MM.1S (cell line): ENCODE data around the gene SYNGR1.
"Not testable (repeated sequence)": the region's sequence is repeated elsewhere in the genome, so short reads cannot be mapped to it uniquely, and the experiment has no call there.

Source experiments
- DNase-seq: peaks from one replicate; pipeline ENCODE4 v3.0.0-alpha.2; 2015
- H2AFZ ChIP-seq: fragments of 300-600 bp; sonication (generic); 2 replicates; pipeline ENCODE4 v1.6.0; 2016; ENCODE audit warnings: antibody characterized with exemption, low read length
- H3F3A ChIP-seq: fragments of 300-600 bp; sonication (generic); 2 replicates; pipeline ENCODE4 v1.6.1; 2016; ENCODE audit warnings: mild to moderate bottlenecking, antibody characterized with exemption, low read length, moderate library complexity, mixed read lengths; ENCODE audit not compliant: insufficient read depth
- H3K27ac ChIP-seq: fragments of 300-600 bp; sonication (generic); 2 replicates; pipeline ENCODE4 v1.5.1; 2016; ENCODE audit warnings: mild to moderate bottlenecking, low read length
- H3K27me3 ChIP-seq: fragments of 300-600 bp; sonication (generic); replicated peaks from 2 replicates; pipeline ENCODE4 v1.6.0; 2016; ENCODE audit warnings: low read length; ENCODE audit not compliant: insufficient read depth
- H3K36me3 ChIP-seq: fragments of 300-600 bp; sonication (generic); replicated peaks from 2 replicates; pipeline ENCODE4 v1.6.1; 2016; ENCODE audit warnings: mild to moderate bottlenecking, low read length, mixed read lengths; ENCODE audit not compliant: insufficient read depth
- H3K4me1 ChIP-seq: fragments of 300-600 bp; sonication (generic); 2 replicates; pipeline ENCODE4 v1.6.1; 2016; ENCODE audit warnings: low read length, mixed read lengths
- H3K4me2 ChIP-seq: fragments of 300-600 bp; sonication (generic); 2 replicates; pipeline ENCODE4 v1.6.0; 2016; ENCODE audit warnings: low read depth, low read length
- H3K4me3 ChIP-seq: fragments of 300-600 bp; sonication (generic); 2 replicates; pipeline ENCODE4 v1.5.1; 2016; ENCODE audit warnings: low read length, mixed read lengths
- H3K79me2 ChIP-seq: fragments of 300-600 bp; sonication (generic); 2 replicates; pipeline ENCODE4 v1.6.1; 2016; ENCODE audit warnings: mixed run types, low read length, mixed read lengths
- H3K9ac ChIP-seq: fragments of 300-600 bp; sonication (generic); 2 replicates; pipeline ENCODE4 v1.6.1; 2016; ENCODE audit warnings: low read length, mixed read lengths
- H3K9me2 ChIP-seq: fragments of 300-600 bp; sonication (generic); replicated peaks from 2 replicates; pipeline ENCODE4 v1.6.1; 2016; ENCODE audit warnings: mild to moderate bottlenecking, low read length, mixed read lengths; ENCODE audit not compliant: insufficient read depth
- H3K9me3 ChIP-seq: fragments of 300-600 bp; sonication (generic); replicated peaks from 2 replicates; pipeline ENCODE4 v1.6.1; 2016; ENCODE audit warnings: mild to moderate bottlenecking, low read length, mixed read lengths; ENCODE audit not compliant: insufficient read depth
- H4K20me1 ChIP-seq: fragments of 300-600 bp; sonication (generic); 2 replicates; pipeline ENCODE4 v1.6.1; 2016; ENCODE audit warnings: mild to moderate bottlenecking, low read length, moderate library complexity, mixed read lengths; ENCODE audit not compliant: insufficient read depth
- CTCF ChIP-seq: fragments of 300-600 bp; sonication (generic); IDR thresholded peaks from 2 replicates; pipeline ENCODE4 v1.5.1; 2016; ENCODE audit warnings: antibody characterized with exemption, low read length, mixed read lengths
- EZH2 ChIP-seq: fragments of 300-600 bp; sonication (generic); optimal IDR thresholded peaks from 2 replicates; pipeline ENCODE3; 2017; ENCODE audit warnings: low read depth, mild to moderate bottlenecking, antibody characterized with exemption, low read length, mixed read lengths
- EZH2phosphoT487 ChIP-seq: fragments of 300-600 bp; sonication (generic); IDR thresholded peaks from 2 replicates; pipeline ENCODE4 v1.6.1; 2018; ENCODE audit warnings: antibody characterized with exemption, low read length

The SYNGR1 gene

GRCh38 chr22:39356464-39356863, 6.7 kb downstream of the SYNGR1 start:
- H3K9ac ChIP-seq: no peak overlapping the region
- H3K4me1 ChIP-seq: no peaks in the 10 kb centered on the region
- H3K4me3 ChIP-seq: no peak overlapping the region
- no peak for TF ChIP-seq EZH2phosphoT487
- TF ChIP-seq CTCF: no peak
- no peak for TF ChIP-seq EZH2
- H3K27ac ChIP-seq: no peak overlapping the region
- H3F3A ChIP-seq: no peaks in the 10 kb centered on the region
- H3K36me3 ChIP-seq: no peaks in the 10 kb centered on the region
- H4K20me1 ChIP-seq: no peaks in the 10 kb centered on the region
- no peaks in the 10 kb centered on the region for H3K9me3 ChIP-seq
- no peak overlapping the region for H3K4me2 ChIP-seq
- DNase-seq: no peak
- H2AFZ ChIP-seq: no peak overlapping the region
- no peaks in the 10 kb centered on the region for H3K79me2 ChIP-seq
- no peaks in the 10 kb centered on the region for H3K9me2 ChIP-seq
- peaks cover 6% of the 10 kb centered on the region; the same call in 1 of the 2 replicates for H3K27me3 ChIP-seq

- not testable (repeated sequence) for H3K4me1 ChIP-seq, H3K79me2 ChIP-seq, H3K9ac ChIP-seq, H3K36me3 ChIP-seq, H3K27me3 ChIP-seq, H3F3A ChIP-seq, DNase-seq, H3K9me2 ChIP-seq, H2AFZ ChIP-seq, H4K20me1 ChIP-seq, H3K27ac ChIP-seq, H3K9me3 ChIP-seq, H3K4me2 ChIP-seq, H3K4me3 ChIP-seq
Observed at GRCh38 chr22:39357110-39358108, 7.6 kb downstream of the SYNGR1 start.

- not testable (repeated sequence) for H3K27me3 ChIP-seq, H4K20me1 ChIP-seq, H3K9me2 ChIP-seq, H3K9me3 ChIP-seq, H3K79me2 ChIP-seq, H3K4me2 ChIP-seq, H3K4me1 ChIP-seq, H3K9ac ChIP-seq, H3F3A ChIP-seq, H3K4me3 ChIP-seq, DNase-seq, H3K36me3 ChIP-seq, H3K27ac ChIP-seq, H2AFZ ChIP-seq
Observed at GRCh38 chr22:39358197-39358596, 8.4 kb downstream of the SYNGR1 start.

GRCh38 chr22:39359659-39360195, 9.9 kb downstream of the SYNGR1 start:
- H3K9me3 ChIP-seq: no peaks in the 10 kb centered on the region
- no peak for TF ChIP-seq EZH2
- TF ChIP-seq EZH2phosphoT487: no peak
- no peak for TF ChIP-seq CTCF
- no peaks in the 10 kb centered on the region for H3K4me1 ChIP-seq
- no peaks in the 10 kb centered on the region for H3F3A ChIP-seq
- H3K4me2 ChIP-seq: no peak overlapping the region
- no peaks in the 10 kb centered on the region for H3K36me3 ChIP-seq
- no peak overlapping the region for H3K4me3 ChIP-seq
- H3K79me2 ChIP-seq: no peaks in the 10 kb centered on the region
- no peaks in the 10 kb centered on the region for H4K20me1 ChIP-seq
- no peak overlapping the region for H2AFZ ChIP-seq
- no peak for DNase-seq
- H3K27me3 ChIP-seq: peaks cover 6% of the 10 kb centered on the region; the same call in 1 of the 2 replicates
- no peak overlapping the region for H3K27ac ChIP-seq
- H3K9me2 ChIP-seq: no peaks in the 10 kb centered on the region
- H3K9ac ChIP-seq: no peak overlapping the region
